Stomach (tissue), 9 donors: ENCODE measurements around the gene COX4I2. TPM values are rescaled to one million over a fixed set of nuclear protein-coding genes. Genes with fewer than 3 reads are reported as not detected.
"Not testable (repeated sequence)": the region's sequence is repeated elsewhere in the genome, so short reads cannot be mapped to it uniquely, and the experiment has no call there.

Experiments
- DNase-seq, 2 donors: peaks; one replicate each; pipeline versions ENCODE4 v3.0.0 to v3.0.0-alpha.2; 2013 to 2019
- H3K27ac ChIP-seq, 5 donors: fragments of 200-600 bp in 4 of 5; sonication (generic) in 4 of 5; one replicate each; pipeline ENCODE4 v1.5.1; 2013 to 2019; ENCODE audit warnings: mild to moderate bottlenecking in 1 of 5, moderate library complexity in 1 of 5
- H3K27me3 ChIP-seq, 3 donors: fragments of 200-600 bp; sonication (generic); one replicate each; pipeline ENCODE4 v1.5.1; 2017 to 2019; ENCODE audit warnings: mixed run types in 1 of 3
- H3K36me3 ChIP-seq, 4 donors: fragments of 200-600 bp; sonication (generic); 1 replicate in 3 of 4; 2 replicates in 1 of 4; pipeline ENCODE4 v1.5.1; 2016 to 2019
- H3K4me1 ChIP-seq, 4 donors: fragments of 200-600 bp; sonication (generic); one replicate each; pipeline ENCODE4 v1.5.1; 2016 to 2019
- H3K4me3 ChIP-seq, 4 donors: fragments of 200-600 bp; sonication (generic) in 3 of 4; one replicate each; pipeline ENCODE4 v1.5.1; 2016 to 2019; ENCODE audit warnings: mild to moderate bottlenecking in 1 of 4
- H3K9me3 ChIP-seq, 4 donors: fragments of 200-600 bp; sonication (generic); one replicate each; pipeline ENCODE4 v1.5.1; 2016 to 2019
- CTCF ChIP-seq, 7 experiments: fragments of 450-650 bp in 4 of 7; fragments of 200-600 bp in 3 of 7; sonication (generic) in 3 of 7; IDR thresholded peaks; one replicate each; pipeline ENCODE4 v1.5.1; 2016 to 2019; ENCODE audit warnings: antibody characterized with exemption in 7 of 7, control low read depth in 2 of 7, mild to moderate bottlenecking in 1 of 7
- EP300 ChIP-seq: sonication (generic); formaldehyde crosslinking; IDR thresholded peaks from one replicate; pipeline ENCODE4 v1.6.1; 2017; ENCODE audit warnings: antibody characterized with exemption
- POLR2A ChIP-seq, 4 donors: fragments of 450-650 bp; IDR thresholded peaks; one replicate each; pipeline ENCODE4 v1.6.1; 2016; ENCODE audit warnings: antibody characterized with exemption in 4 of 4, control low read depth in 2 of 4, mild to moderate bottlenecking in 1 of 4, moderate library complexity in 1 of 4
- POLR2AphosphoS5 ChIP-seq, 3 donors: sonication (generic); formaldehyde crosslinking; IDR thresholded peaks; one replicate each; pipeline ENCODE4 v1.6.1; 2016; ENCODE audit warnings: antibody characterized with exemption in 3 of 3
- WGBS, 5 donors: extraction: QIAGEN DNeasy Blood & Tissue Kit in 3 of 5; methylation state at CpG; one replicate each; pipeline versions ENCODE4 v1.1.5 to v1.1.7; 2013 to 2018; 5-methylcytosine and 5-hydroxymethylcytosine counted together
- intact Hi-C: fragments of 100-400 bp; cut with DNase I; formaldehyde crosslinking; loops from one replicate; pipeline ENCODE4 v1.15.1; 2023; ENCODE audit warnings: low total_unique reads
- polyA plus RNA-seq, 3 donors: library from polyadenylated mRNA; stranded (reverse); fragments of 200-250 nt; gene quantifications; one replicate each; pipeline ENCODE4 v1.2.3, GENCODE V29; 2013
- total RNA-seq, 5 donors: library from RNA; depleted of rRNA; stranded (reverse); fragments of >200 nt; gene quantifications; one replicate each; pipeline versions ENCODE4 v1.1.0 to v1.2.3, GENCODE V29; 2014 to 2016
- donor health status: healthy with polysubstance abuse.
- donor health status: Bipolar disorder and iron deficiency.
- donor health status: healthy.

COX4I2 gene
- total and polyA plus RNA-seq, 8 donors, result 1.8 to 6.7 (median 4.2) TPM; not detected in 3

DNA sequence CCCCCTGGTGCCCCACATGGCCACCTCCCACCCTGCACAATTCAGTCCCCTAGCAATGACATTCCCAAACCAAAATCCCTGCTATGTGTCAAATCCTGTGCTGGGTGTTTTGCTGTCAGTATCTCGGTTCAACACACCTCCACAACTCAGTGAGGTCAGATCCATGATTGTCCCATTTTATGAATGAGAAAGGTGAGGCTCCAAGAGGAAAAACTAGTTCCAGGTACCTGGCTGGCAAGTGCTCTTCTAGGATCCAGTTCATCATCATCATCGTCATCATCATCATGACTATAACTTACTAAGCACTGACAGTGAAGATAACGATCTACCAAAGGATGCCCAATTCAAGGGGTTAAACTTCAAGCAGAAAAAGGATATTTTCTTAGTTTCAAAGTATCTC is 17.5 kb upstream of the COX4I2 start:
- intact Hi-C loops, result no loop called here
- Histone ChIP-seq H3K27me3 (no peaks in the 10 kb centered on the region), H3K4me1 (peaks cover 0 to 18% (median 7%) of the 10 kb centered on the region in 4 donors), H3K4me3 (no peak overlapping the region), H3K27ac (no peak overlapping the region), H3K36me3 (no peaks in the 10 kb centered on the region), H3K9me3 (no peaks in the 10 kb centered on the region)
- DNase-seq, result no peak
- TF ChIP-seq POLR2AphosphoS5 (IDR thresholded peaks at IDR 0.05), result no peak
- WGBS, 5 donors, result 79 to 87% (median 83%) methylated on average over 3 of the region's 3 CpGs

- H3K4me3 ChIP-seq, H3K9me3 ChIP-seq, H3K27me3 ChIP-seq, DNase-seq, H3K36me3 ChIP-seq, intact Hi-C loops: not testable (repeated sequence)
- Histone ChIP-seq H3K4me1 (peaks cover 0 to 18% (median 7%) of the 10 kb centered on the region in 4 donors), H3K27ac (peak overlapping the region; percentile 56 to 79 (median 63))
- 93 to 97% (median 96%) methylated on average over 6 of the region's 6 CpGs for WGBS, 5 donors
These were observed 14.6 kb upstream of the COX4I2 start for GRCh38 chr20:31623123-31623505.

DNA sequence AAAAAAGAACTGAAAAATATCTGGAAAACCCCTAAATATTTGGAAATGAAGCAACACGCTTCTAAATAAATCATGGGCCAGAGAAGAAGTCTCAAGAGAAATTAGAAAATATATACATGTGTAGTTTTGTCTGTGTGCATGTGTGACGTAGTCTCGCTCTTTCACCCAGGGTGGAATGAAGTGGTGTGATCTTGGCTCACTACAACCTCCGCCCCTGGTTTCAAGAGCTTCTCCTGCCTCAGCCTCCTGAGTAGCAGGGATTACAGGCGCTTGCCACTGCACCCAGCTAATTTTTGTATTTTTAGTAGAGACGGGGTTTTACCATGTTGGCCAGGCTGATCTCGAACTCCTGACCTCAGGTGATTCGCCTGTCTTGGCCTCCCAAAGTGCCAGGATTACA is 11.2 kb upstream of the COX4I2 start:
- H3K36me3 ChIP-seq, H3K9me3 ChIP-seq, H3K4me3 ChIP-seq, intact Hi-C loops, H3K27ac ChIP-seq, H3K27me3 ChIP-seq: not testable (repeated sequence)
- H3K4me1 ChIP-seq, result peaks cover 0 to 18% (median 7%) of the 10 kb centered on the region in 4 donors
- DNase-seq, result peak in 1 of 2 donors; percentile 36
- WGBS, 5 donors, result 84 to 93% (median 92%) methylated on average over 8 of the region's 8 CpGs

GRCh38 chr20:31628057-31628456 is 9.7 kb upstream of the COX4I2 start:
- DNase-seq, H3K27ac ChIP-seq, H3K27me3 ChIP-seq, intact Hi-C loops, H3K4me3 ChIP-seq, H3K4me1 ChIP-seq, H3K36me3 ChIP-seq, H3K9me3 ChIP-seq: not testable (repeated sequence)
- WGBS, 5 donors, result 61 to 79% (median 71%) methylated on average over 2 of the region's 2 CpGs

- intact Hi-C loops, result no loop called here
- peak in 1 of 2 donors; percentile 91 for DNase-seq
- 45 to 63% (median 50%) methylated on average over 2 of the region's 2 CpGs for WGBS, 5 donors
- Histone ChIP-seq H3K27ac (no peak overlapping the region), H3K27me3 (no peaks in the 10 kb centered on the region), H3K36me3 (no peaks in the 10 kb centered on the region), H3K4me1 (no peaks in the 10 kb centered on the region), H3K4me3 (no peak overlapping the region), H3K9me3 (no peaks in the 10 kb centered on the region)
- TF ChIP-seq EP300 (no peak), POLR2A (IDR thresholded peaks at IDR 0.05) (no peak), POLR2AphosphoS5 (IDR thresholded peaks at IDR 0.05) (no peak), CTCF (IDR thresholded peaks at IDR 0.05) (no peak)
These were observed 7.4 kb upstream of the COX4I2 start for GRCh38 chr20:31630187-31630790.

GRCh38 chr20:31632548-31633338 is 5.0 kb upstream of the COX4I2 start:
- Histone ChIP-seq H3K36me3 (no peaks in the 10 kb centered on the region), H3K9me3 (no peaks in the 10 kb centered on the region), H3K4me3 (no peak overlapping the region), H3K27me3 (peaks cover 0 to 6% (median 5%) of the 10 kb centered on the region in 3 donors), H3K27ac (no peak overlapping the region), H3K4me1 (no peaks in the 10 kb centered on the region)
- 92 to 97% (median 96%) methylated on average over 32 to 40 of the region's 40 CpGs for WGBS, 5 donors
- TF ChIP-seq CTCF (IDR thresholded peaks at IDR 0.05), result no peak
- intact Hi-C loops, result no loop called here
- DNase-seq, result no peak
